Measurements from ENCODE around the gene LRRC23. TPM values are rescaled to one million over a fixed set of nuclear protein-coding genes. Genes with fewer than 3 reads are reported as not detected.

The LRRC23 gene
- polyA plus RNA-seq, 2 of the 4 experiments (the other 2 are of a cell fraction): 19.1 to 33.3 TPM

GRCh38 chr12:6937481-6938352 is 33.1 kb downstream of the LRRC23 start:
- POLR2A ChIA-PET: interaction anchor here (0.6 to 3.8 kb wide), 8 partner anchors 9 to 70 kb away, joined by 3 to 44 read pairs (median 6); partner anchors contain the start of genes SPSB2 and TPI1
- FAIRE-seq (peak; percentile 86), DNase-seq (ENCODE audit: low read depth in 1 of 2, low spot score in 1 of 2) (peak; percentile 80 to 98), ATAC-seq (peak; percentile 86 to 93)
- Histone ChIP-seq H3K4me1 (peaks cover 45% of the 10 kb centered on the region), H3K4me2 (peak overlapping the region; percentile 73), H3K27ac (peak overlapping the region; percentile 81 to 92), H3K9me3 (no peaks in the 10 kb centered on the region), H3K4me3 (peak overlapping the region; percentile 49)
- WGBS (ENCODE audit: missing lambda C conversion rate): 10% methylated on average over 49 of the region's 80 CpGs
- CTCF ChIA-PET: interaction anchor here (0.6 to 22.6 kb wide), 21 partner anchors 10 to 170 kb away, joined by 3 to 370 read pairs (median 5); partner anchors contain the start of genes ATN1, LRRC23, SPSB2 and TPI1
- TF ChIP-seq HOXA7 (CRISPR knock-in tag; IDR thresholded peaks at IDR 0.05) (peak; percentile 93), PBX3 (IDR thresholded peaks at IDR 0.05) (peak; percentile 89), EHF (CRISPR knock-in tag; IDR thresholded peaks at IDR 0.05) (peak; percentile 95), HOXB5 (CRISPR knock-in tag; IDR thresholded peaks at IDR 0.05) (peak; percentile 94), FOSB (CRISPR knock-in tag; IDR thresholded peaks at IDR 0.05) (peak; percentile 91), KDM1A (IDR thresholded peaks at IDR 0.05; ENCODE audit: low read depth) (no peak), TFCP2L1 (CRISPR knock-in tag; IDR thresholded peaks at IDR 0.05) (peak; percentile 91), CTCF (IDR thresholded peaks at IDR 0.05) (peak; percentile 84), SMC3 (IDR thresholded peaks at IDR 0.05) (peak; percentile 52), ZNF302 (CRISPR knock-in tag; IDR thresholded peaks at IDR 0.05) (0 out of 2 replicates have a peak, but pooled peaks have one; percentile 22), RFX5 (IDR thresholded peaks at IDR 0.05) (0 out of 2 replicates have a peak, but pooled peaks have one; percentile 21), POLR2A (IDR thresholded peaks at IDR 0.05; ENCODE audit: low read length) (peak; percentile 92), JUN (IDR thresholded peaks at IDR 0.05) (peak; percentile 97 to 99), EP300 (IDR thresholded peaks at IDR 0.05) (no peak), USF2 (IDR thresholded peaks at IDR 0.05) (peak; percentile 39), BCL3 (IDR thresholded peaks at IDR 0.05) (peak; percentile 92), CHD2 (IDR thresholded peaks at IDR 0.05; ENCODE audit: low read length, partially characterized antibody) (peak; percentile 90), FOSL2 (IDR thresholded peaks at IDR 0.05) (no peak), FOSL2 (CRISPR knock-in tag; IDR thresholded peaks at IDR 0.05) (no peak; the same call in 1 of the 2 replicates), RARB (CRISPR knock-in tag; IDR thresholded peaks at IDR 0.05) (peak; percentile 75), TP53 (CRISPR knock-in tag; IDR thresholded peaks at IDR 0.05) (peak; percentile 98), GATA3 (IDR thresholded peaks at IDR 0.05; ENCODE audit: borderline replicate concordance) (peak; percentile 80), HOXB13 (CRISPR knock-in tag; IDR thresholded peaks at IDR 0.05; ENCODE audit: low read depth) (peak; percentile 95), MAX (IDR thresholded peaks at IDR 0.05) (peak; percentile 99), CEBPB (IDR thresholded peaks at IDR 0.05) (peak in 1 of 2 experiments; percentile 20; a peak in 1 of 4 replicates), BHLHE40 (IDR thresholded peaks at IDR 0.05; ENCODE audit: low read depth, low read length) (no peak), RCOR1 (IDR thresholded peaks at IDR 0.05; ENCODE audit: low read depth, low read length) (no peak)
- TF ChIP-seq, protein P1, sequence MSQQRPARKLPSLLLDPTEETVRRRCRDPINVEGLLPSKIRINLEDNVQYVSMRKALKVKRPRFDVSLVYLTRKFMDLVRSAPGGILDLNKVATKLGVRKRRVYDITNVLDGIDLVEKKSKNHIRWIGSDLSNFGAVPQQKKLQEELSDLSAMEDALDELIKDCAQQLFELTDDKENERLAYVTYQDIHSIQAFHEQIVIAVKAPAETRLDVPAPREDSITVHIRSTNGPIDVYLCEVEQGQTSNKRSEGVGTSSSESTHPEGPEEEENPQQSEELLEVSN (IDR thresholded peaks at IDR 0.05; ENCODE audit: borderline replicate concordance, low read depth): peak; percentile 99
- TF ChIP-seq, protein P2, sequence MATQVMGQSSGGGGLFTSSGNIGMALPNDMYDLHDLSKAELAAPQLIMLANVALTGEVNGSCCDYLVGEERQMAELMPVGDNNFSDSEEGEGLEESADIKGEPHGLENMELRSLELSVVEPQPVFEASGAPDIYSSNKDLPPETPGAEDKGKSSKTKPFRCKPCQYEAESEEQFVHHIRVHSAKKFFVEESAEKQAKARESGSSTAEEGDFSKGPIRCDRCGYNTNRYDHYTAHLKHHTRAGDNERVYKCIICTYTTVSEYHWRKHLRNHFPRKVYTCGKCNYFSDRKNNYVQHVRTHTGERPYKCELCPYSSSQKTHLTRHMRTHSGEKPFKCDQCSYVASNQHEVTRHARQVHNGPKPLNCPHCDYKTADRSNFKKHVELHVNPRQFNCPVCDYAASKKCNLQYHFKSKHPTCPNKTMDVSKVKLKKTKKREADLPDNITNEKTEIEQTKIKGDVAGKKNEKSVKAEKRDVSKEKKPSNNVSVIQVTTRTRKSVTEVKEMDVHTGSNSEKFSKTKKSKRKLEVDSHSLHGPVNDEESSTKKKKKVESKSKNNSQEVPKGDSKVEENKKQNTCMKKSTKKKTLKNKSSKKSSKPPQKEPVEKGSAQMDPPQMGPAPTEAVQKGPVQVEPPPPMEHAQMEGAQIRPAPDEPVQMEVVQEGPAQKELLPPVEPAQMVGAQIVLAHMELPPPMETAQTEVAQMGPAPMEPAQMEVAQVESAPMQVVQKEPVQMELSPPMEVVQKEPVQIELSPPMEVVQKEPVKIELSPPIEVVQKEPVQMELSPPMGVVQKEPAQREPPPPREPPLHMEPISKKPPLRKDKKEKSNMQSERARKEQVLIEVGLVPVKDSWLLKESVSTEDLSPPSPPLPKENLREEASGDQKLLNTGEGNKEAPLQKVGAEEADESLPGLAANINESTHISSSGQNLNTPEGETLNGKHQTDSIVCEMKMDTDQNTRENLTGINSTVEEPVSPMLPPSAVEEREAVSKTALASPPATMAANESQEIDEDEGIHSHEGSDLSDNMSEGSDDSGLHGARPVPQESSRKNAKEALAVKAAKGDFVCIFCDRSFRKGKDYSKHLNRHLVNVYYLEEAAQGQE (IDR thresholded peaks at IDR 0.05): peak; percentile 81
- TF ChIP-seq, protein P3, sequence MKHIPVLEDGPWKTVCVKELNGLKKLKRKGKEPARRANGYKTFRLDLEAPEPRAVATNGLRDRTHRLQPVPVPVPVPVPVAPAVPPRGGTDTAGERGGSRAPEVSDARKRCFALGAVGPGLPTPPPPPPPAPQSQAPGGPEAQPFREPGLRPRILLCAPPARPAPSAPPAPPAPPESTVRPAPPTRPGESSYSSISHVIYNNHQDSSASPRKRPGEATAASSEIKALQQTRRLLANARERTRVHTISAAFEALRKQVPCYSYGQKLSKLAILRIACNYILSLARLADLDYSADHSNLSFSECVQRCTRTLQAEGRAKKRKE (CRISPR knock-in tag; IDR thresholded peaks at IDR 0.05; ENCODE audit: low read depth): peak; percentile 79

Measured in A549 (cell line).